Measurements from ENCODE around the gene DISC1.

DNA sequence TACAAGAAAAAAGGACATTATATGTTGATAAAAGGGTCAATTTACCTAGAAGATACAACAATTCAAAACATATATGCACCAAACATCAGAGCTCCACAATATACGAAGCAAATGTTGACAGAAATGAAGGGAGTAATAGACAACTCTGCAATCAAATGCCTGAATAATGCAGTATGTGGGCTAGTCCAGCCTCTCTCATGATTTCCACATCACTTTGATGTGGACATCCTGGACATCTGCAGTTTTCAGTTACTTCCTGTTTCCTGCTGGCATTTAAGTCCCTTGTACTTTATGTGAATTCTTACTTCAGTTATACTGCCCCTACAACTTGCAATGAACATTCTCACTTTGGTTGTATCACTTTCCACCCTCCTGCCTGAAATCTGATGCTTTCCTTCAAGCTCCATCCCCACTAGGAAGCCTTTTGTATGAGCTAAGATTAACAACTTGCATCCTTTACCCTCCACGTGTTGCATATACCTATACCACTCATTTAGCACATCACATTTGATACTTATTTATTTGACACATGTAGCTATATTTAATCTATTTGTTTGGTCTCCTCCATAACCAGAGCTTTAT is 36.7 kb downstream of the DISC1 start:
- TF ChIP-seq, protein P1, sequence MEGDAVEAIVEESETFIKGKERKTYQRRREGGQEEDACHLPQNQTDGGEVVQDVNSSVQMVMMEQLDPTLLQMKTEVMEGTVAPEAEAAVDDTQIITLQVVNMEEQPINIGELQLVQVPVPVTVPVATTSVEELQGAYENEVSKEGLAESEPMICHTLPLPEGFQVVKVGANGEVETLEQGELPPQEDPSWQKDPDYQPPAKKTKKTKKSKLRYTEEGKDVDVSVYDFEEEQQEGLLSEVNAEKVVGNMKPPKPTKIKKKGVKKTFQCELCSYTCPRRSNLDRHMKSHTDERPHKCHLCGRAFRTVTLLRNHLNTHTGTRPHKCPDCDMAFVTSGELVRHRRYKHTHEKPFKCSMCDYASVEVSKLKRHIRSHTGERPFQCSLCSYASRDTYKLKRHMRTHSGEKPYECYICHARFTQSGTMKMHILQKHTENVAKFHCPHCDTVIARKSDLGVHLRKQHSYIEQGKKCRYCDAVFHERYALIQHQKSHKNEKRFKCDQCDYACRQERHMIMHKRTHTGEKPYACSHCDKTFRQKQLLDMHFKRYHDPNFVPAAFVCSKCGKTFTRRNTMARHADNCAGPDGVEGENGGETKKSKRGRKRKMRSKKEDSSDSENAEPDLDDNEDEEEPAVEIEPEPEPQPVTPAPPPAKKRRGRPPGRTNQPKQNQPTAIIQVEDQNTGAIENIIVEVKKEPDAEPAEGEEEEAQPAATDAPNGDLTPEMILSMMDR (conservative IDR thresholded peaks at IDR 0.05 in 1 of 2, IDR thresholded peaks at IDR 0.05 in 1 of 2; ENCODE audit: extremely low read depth in 1 of 2, insufficient read depth in 1 of 2, low read depth in 1 of 2, low read length in 2 of 2) = no peak
- TF ChIP-seq EZH2 (IDR thresholded peaks at IDR 0.05; ENCODE audit: borderline replicate concordance, low read length) = no peak
